C4-2B (cell line): ENCODE results near the gene TSPAN13.

Experiments
- H3K27ac ChIP-seq: fragments of 450-650 bp; 2 replicates; pipeline ENCODE4 v1.5.1; 2017
- CTCF ChIP-seq: fragments of 450-650 bp; conservative IDR thresholded peaks from 2 replicates; pipeline ENCODE4 v1.5.1; 2017; ENCODE audit warnings: mild to moderate bottlenecking
- ZFX ChIP-seq: fragments of 450-650 bp; IDR thresholded peaks from 2 replicates; pipeline ENCODE4 v1.6.1; 2017

The TSPAN13 gene

DNA sequence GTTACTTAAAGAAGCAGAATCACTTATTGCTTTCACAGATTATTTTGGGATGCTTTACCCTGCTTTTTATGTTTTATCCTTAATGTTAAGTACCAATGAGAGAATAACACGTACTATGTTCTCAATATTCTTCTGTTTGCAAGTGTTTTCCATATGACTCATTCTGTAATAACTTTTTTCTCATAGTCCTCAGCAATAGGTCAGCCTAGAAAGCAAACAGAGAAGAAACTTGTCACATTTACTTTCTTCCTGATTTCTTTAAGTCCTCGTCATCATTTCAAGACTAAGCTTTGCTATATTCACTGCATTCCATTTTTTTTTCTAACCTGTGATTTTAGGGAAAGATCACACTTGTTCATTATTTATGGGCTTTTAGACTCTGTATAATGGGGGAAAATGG is 58.0 kb downstream of the TSPAN13 start:
- TF ChIP-seq CTCF (no peak), ZFX (no peak)
- H3K27ac ChIP-seq: no peak overlapping the region

DNA sequence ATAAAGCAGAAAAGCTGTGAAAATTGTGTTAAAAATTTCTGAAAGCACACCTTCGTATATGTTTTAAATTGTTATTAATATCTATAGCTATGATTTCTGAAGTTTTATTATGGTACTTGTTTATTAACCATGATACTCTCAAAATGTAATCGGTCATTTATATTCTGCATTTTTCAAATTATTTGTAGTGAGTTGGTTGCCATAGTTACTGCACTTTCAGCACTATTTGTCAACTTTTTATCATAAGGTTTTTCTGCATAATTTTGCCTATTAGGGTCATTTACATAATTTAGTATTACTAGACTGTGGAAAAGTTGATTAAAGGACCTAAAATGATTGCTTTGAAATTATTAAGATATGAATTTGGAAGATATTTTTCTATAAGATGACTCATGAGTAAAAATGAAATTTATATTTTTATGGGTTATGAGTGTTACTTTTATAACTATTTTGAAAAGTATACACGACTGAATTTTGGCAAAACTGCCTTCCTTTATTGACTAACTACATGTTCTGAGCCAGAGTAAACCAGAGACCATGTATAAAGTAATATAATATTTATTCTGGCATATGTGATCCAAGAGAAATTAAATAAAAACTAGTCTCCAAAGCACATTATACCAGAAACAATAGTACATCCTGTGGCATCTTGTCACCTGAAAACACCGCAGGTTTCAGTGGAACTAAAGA is 59.1 kb downstream of the TSPAN13 start:
- peak overlapping the region; percentile 96; the same call in 1 of the 2 replicates for H3K27ac ChIP-seq

DNA sequence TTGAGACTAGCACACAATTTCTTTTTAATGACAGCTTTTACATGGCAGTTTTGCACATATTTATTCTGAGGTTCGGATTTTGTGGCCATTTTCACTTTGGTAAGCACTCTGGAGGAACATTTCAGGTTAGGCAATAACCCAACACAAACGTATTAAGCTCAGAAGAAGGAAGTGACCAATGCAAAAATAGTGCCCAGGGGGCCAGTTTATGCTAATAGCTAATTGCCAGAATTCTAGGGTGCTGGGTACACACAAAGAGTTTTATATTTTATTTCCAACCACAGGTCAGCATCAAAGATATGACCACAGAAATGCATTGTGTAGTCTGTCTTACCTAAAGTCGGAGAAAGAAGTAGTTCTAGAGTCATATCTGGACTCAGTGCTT is 59.7 kb downstream of the TSPAN13 start:
- TF ChIP-seq ZFX: no peak
- peak overlapping the region; percentile 96 for H3K27ac ChIP-seq

More for the DNA sequence above, 59.1 kb downstream of the TSPAN13 start:
- no peak for TF ChIP-seq ZFX
- no peak for TF ChIP-seq CTCF

DNA sequence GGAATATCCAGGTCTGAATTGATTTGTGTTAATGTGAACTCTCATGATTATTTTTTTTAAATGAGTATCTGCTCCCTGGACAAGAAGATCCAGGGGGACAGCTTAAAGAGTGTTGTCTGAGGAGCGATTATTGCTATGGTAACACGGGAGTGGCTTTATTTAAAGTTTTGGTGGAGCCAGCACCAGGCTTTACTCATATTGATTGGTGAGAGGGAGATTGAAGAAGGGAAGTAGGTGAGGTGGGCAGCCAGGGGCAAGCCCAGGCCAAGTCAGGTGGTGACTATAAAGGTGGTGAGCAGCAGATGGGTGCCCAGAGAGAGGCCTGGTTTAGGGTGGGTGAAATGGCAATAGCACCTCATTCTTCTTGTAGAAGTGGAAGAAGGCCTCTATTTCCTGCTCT is 61.4 kb downstream of the TSPAN13 start:
- peak overlapping the region; percentile 41; the same call in 1 of the 2 replicates for H3K27ac ChIP-seq
- TF ChIP-seq ZFX (no peak), CTCF (no peak)

- no peak for TF ChIP-seq CTCF
- no peak overlapping the region for H3K27ac ChIP-seq
Measured at GRCh38 chr7:16816824-16817223, 63.3 kb downstream of the TSPAN13 start.

- TF ChIP-seq ZFX (no peak), CTCF (no peak)
- H3K27ac ChIP-seq: no peak overlapping the region
Measured at GRCh38 chr7:16817536-16817935, 64.0 kb downstream of the TSPAN13 start.

DNA sequence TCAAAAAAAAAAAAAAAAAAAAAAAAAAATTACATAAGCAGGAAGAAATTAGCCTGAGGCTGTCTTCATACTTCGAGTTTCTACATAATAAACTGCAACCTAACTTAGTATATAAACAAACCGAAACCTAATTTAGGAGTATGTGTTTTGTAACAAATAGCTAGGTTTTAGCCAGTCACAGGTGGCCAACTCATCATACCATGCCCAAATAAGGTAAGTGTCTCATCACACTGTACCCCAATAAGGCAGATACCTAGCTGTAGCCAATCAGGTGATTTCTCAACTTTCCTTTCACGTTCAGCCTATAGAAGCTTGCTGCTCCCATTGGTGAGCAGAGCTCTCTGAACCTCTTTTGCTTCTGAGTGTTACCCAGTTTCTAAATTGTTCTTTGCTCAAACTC is 65.2 kb downstream of the TSPAN13 start:
- no peak overlapping the region for H3K27ac ChIP-seq
- TF ChIP-seq ZFX: no peak
- no peak for TF ChIP-seq CTCF

- no peak for TF ChIP-seq CTCF
- TF ChIP-seq ZFX: no peak
- no peak overlapping the region for H3K27ac ChIP-seq
Measured at GRCh38 chr7:16822029-16822428, 68.5 kb downstream of the TSPAN13 start.
